ENCODE measurements around the gene ACSBG1. TPM values are rescaled to one million over a fixed set of nuclear protein-coding genes. Genes with fewer than 3 reads are reported as not detected.

ACSBG1 gene
- total RNA-seq, 1 donor from 2014 or later: 0.35 TPM

DNA sequence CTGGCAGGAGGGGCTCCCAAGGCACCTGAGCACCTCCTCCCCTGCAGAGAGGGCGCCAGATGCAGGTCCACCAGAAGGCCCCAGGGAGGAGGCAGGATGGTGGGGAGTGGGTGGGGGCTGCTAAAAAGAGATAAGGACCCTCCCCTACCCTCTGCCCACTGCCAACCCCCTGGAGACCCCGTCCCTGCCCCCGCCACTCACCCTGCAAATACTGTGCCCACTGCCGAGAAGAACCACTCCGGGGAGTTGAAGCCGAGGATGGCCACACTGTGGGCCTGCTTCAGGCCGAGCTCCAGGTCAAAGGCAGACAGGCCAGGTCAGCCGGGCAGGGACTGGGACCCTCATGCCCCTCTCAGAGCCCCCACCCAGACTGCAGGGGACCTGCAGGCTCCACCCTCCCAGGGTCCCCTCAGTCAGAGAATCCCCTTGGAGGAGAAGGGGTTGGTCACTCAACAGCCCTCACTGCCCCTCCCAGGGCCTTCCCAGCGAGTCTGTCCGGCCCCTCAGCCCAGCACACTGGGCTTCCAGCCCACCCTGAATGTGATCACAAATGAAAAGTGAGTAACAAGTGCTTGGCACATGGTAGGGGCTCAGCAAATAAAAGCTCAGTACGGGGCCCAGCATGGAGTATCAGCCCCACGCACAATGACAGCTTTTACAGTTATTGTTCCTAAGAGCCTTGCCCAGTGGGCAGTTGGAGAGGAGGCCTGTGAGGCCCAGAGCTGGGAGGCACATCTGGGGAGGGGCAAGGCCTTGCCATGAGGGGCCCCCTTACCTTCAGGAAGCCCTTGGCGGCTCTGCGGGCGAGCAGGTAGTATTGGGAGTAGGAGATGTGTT is 40.4 kb downstream of the ACSBG1 start:
- no peak overlapping the region for H3K4me3 ChIP-seq (ENCODE audit: low read depth, low read length)
- DNase-seq (ENCODE audit: low read depth): no peak
- TF ChIP-seq, protein P1, sequence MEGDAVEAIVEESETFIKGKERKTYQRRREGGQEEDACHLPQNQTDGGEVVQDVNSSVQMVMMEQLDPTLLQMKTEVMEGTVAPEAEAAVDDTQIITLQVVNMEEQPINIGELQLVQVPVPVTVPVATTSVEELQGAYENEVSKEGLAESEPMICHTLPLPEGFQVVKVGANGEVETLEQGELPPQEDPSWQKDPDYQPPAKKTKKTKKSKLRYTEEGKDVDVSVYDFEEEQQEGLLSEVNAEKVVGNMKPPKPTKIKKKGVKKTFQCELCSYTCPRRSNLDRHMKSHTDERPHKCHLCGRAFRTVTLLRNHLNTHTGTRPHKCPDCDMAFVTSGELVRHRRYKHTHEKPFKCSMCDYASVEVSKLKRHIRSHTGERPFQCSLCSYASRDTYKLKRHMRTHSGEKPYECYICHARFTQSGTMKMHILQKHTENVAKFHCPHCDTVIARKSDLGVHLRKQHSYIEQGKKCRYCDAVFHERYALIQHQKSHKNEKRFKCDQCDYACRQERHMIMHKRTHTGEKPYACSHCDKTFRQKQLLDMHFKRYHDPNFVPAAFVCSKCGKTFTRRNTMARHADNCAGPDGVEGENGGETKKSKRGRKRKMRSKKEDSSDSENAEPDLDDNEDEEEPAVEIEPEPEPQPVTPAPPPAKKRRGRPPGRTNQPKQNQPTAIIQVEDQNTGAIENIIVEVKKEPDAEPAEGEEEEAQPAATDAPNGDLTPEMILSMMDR (conservative IDR thresholded peaks at IDR 0.05; ENCODE audit: low read depth, low read length): no peak

DNA sequence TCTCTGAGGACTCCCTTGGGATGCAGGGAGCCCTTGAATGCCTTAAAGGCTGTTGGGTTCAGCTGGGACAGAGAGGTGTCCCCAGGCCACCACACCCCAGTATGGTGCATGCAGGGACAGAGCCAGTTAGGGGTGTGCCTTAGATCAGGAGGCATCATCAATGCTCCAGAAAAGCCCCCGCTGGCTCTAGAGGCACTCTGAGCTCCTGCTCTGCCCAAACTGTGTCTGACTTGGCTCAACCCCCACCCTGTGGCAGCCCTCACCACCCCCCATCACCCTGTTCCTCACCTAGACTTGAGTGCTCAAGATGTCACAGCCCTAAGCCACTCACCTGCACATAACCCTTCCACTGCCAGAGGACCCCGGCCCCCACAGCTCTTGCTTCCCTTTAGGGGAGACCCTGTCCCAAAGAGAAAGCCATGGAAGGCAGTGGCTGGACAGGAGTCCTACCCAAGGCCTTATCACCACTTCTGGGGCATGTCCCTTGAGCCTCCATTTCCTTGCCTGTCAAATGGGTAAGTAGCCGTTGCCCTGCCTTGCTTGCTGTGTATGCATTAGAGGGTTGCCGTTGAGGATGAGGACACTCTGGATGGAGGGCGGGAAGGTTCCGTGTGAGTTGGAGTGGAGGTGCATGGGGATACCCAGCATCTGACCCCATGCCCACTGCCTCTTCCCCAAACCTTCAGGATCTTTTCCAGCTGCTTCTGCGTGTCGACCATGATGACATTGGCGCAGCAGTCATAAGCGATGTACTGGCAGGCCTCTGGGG is 41.4 kb downstream of the ACSBG1 start:
- DNase-seq (ENCODE audit: low read depth): no peak
- TF ChIP-seq, protein P1 (conservative IDR thresholded peaks at IDR 0.05; ENCODE audit: low read depth, low read length): no peak

DNA sequence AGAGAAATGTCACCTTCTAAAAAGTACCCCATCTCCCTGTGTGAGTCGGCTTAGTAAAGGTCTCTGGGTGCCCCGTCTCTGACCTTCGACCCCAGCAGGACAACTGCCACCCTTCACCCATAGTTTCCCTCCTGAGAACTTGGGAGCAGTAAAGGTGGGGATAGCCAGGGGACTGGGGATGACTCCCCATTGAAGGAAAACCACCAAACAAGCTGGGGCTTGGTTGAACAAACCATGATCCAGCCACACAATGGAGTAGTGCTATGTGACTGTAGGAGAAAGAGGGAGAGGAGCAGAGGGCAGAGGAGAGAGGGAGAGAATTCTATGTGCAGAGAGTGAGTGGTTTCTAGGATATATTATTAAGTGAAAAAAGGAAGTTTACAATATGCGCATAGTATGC is 51.5 kb downstream of the ACSBG1 start:
- no peak overlapping the region for H3K4me3 ChIP-seq (ENCODE audit: low read depth, low read length)
- TF ChIP-seq, protein P1 (conservative IDR thresholded peaks at IDR 0.05; ENCODE audit: low read depth, low read length): no peak
- DNase-seq (ENCODE audit: low read depth): no peak

More for the DNA sequence above, 41.4 kb downstream of the ACSBG1 start:
- no peak overlapping the region for H3K4me3 ChIP-seq (ENCODE audit: low read depth, low read length)

DNA sequence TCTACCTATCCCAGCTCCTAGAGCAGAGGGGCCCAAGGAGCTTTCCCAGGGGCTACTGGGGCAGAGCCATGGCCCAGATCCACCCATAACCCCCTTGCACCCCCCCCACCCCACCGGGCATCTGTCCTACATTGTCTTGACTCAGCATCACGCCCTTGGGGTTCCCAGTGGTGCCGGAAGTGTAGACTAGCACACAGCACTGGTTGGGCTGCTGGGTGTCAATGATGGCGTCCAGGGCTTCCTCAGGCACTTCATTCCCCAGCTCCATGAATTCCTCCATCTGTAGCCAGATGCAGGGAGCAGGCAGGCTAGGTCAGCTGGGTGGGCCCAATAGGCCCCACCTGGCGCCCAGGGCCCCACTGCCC is 52.0 kb downstream of the ACSBG1 start:
- DNase-seq (ENCODE audit: low read depth): no peak
- no peak overlapping the region for H3K4me3 ChIP-seq (ENCODE audit: low read depth, low read length)
- TF ChIP-seq, protein P1 (conservative IDR thresholded peaks at IDR 0.05; ENCODE audit: low read depth, low read length): no peak

DNA sequence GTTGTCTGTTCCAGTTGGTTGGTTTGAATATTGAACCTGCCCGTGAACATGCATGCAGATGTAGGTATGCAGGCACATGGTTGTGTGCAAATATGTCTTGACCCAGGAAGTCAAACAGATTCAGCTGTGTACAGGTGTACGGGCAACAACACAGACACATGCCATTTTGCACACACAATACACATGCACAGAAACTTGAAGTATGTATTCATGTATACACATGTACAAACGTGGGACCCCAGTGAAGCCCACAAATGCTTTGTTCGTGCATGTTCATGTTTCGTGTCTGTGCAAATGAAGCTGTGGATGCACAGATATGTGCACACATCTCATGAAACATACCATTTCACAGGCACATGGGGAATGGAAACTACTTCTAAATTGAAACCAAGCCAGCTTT is 54.5 kb downstream of the ACSBG1 start:
- H3K4me3 ChIP-seq (ENCODE audit: low read depth, low read length): no peak overlapping the region
- no peak for DNase-seq (ENCODE audit: low read depth)
- TF ChIP-seq, protein P1 (conservative IDR thresholded peaks at IDR 0.05; ENCODE audit: low read depth, low read length): no peak

DNA sequence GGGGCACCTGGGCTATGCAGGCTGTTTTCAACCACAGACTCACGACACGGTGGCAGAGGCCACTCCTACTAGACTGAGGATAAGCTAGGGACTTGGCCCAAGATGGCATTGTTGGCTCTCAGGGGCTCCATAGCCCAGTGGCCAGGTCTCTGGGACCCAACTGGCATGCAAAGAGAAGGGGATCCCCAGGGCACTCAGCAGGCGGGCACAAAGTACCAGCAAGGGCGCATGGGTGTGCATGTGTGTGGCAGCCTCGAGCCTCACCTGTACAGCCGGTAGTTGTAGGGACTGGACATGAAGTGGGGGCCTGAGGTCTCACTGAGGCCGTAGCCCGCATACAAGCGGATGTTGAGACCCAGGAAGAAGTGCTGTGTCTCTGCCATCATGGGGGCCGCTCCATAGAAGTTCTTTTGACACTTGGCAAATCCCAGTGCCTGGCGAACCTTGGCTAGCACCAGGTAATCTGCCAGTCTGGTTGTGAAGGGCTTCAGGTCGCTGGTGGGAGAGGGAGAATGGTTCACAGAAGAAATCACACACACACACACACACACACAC is 55.0 kb downstream of the ACSBG1 start:
- TF ChIP-seq, protein P1 (conservative IDR thresholded peaks at IDR 0.05; ENCODE audit: low read depth, low read length): no peak
- H3K4me3 ChIP-seq (ENCODE audit: low read depth, low read length): no peak overlapping the region
- no peak for DNase-seq (ENCODE audit: low read depth)
